Central memory CD8-positive, alpha-beta T cell (primary cell): ENCODE data around the gene TTC23.

ENCODE experiments used
- ATAC-seq: fragments of 150-1000 bp; cut with Tn5 transposase; replicated peaks from 2 replicates; pipeline ENCODE4 v1.10.0; 2022; ENCODE audit warnings: mild to moderate bottlenecking, moderate FRiP score, moderate number of reproducible peaks; ENCODE audit not compliant: poor library complexity, severe bottlenecking; ENCODE audit errors: extremely low read depth
- DNase-seq, 2 donors: peaks; one replicate each; pipeline ENCODE4 v3.0.0; 2021; ENCODE audit warnings: low spot score in 2 of 2
- H3K27ac Mint-ChIP-seq: one replicate; pipeline ENCODE4 v1.8.0; 2022; ENCODE audit warnings: low read depth, mild to moderate bottlenecking, moderate library complexity, mixed read lengths
- H3K27me3 Mint-ChIP-seq: one replicate; pipeline ENCODE4 v1.8.0; 2022; ENCODE audit warnings: mixed read lengths
- H3K36me3 Mint-ChIP-seq: one replicate; pipeline ENCODE4 v1.8.0; 2022; ENCODE audit warnings: mild to moderate bottlenecking, moderate library complexity, mixed read lengths; ENCODE audit not compliant: insufficient read depth
- H3K4me1 Mint-ChIP-seq: one replicate; pipeline ENCODE4 v1.8.0; 2022; ENCODE audit warnings: mixed read lengths
- H3K4me3 Mint-ChIP-seq: one replicate; pipeline ENCODE4 v1.8.0; 2022; ENCODE audit warnings: mild to moderate bottlenecking, moderate library complexity, mixed read lengths
- H3K9me3 Mint-ChIP-seq: one replicate; pipeline ENCODE4 v1.8.0; 2022; ENCODE audit warnings: mixed read lengths

The TTC23 gene

GRCh38 chr15:99104788-99105513 is 144.4 kb downstream of the TTC23 start, which contains the start of gene SYNM:
Gene SYNM, plus strand, starts transcription at chr15:99105080. Its CDS starts 120 bp downstream, at chr15:99105200.
- peak within 1 kb of the TSS; percentile 70 for H3K4me3 Mint-ChIP-seq
- H3K27me3 Mint-ChIP-seq: peaks cover 44% of the 10 kb centered on the region
- H3K27ac Mint-ChIP-seq: peak within 1 kb of the TSS; percentile 89
- peaks cover 9% of the 10 kb centered on the region for H3K4me1 Mint-ChIP-seq
- DNase-seq (peak in 1 of 2 donors; percentile 19), ATAC-seq (no peak)
- peaks cover 16% of the 10 kb centered on the region for H3K36me3 Mint-ChIP-seq
- H3K9me3 Mint-ChIP-seq: no peaks in the 10 kb centered on the region

GRCh38 chr15:99103279-99103678 is 146.1 kb downstream of the TTC23 start:
- H3K27ac Mint-ChIP-seq: no peak overlapping the region
- ATAC-seq (no peak), DNase-seq (no peak)
- peaks cover 12% of the 10 kb centered on the region for H3K36me3 Mint-ChIP-seq
- no peak overlapping the region for H3K4me3 Mint-ChIP-seq
- H3K4me1 Mint-ChIP-seq: peaks cover 9% of the 10 kb centered on the region
- H3K27me3 Mint-ChIP-seq: peaks cover 61% of the 10 kb centered on the region
- no peaks in the 10 kb centered on the region for H3K9me3 Mint-ChIP-seq

GRCh38 chr15:99102332-99103235 is 146.8 kb downstream of the TTC23 start:
- H3K27ac Mint-ChIP-seq: no peak overlapping the region
- DNase-seq (no peak), ATAC-seq (no peak)
- H3K27me3 Mint-ChIP-seq: peaks cover 61% of the 10 kb centered on the region
- no peak overlapping the region for H3K4me3 Mint-ChIP-seq
- H3K4me1 Mint-ChIP-seq: peaks cover 9% of the 10 kb centered on the region
- H3K9me3 Mint-ChIP-seq: no peaks in the 10 kb centered on the region
- peaks cover 9% of the 10 kb centered on the region for H3K36me3 Mint-ChIP-seq

GRCh38 chr15:99101501-99101900 is 147.9 kb downstream of the TTC23 start:
- no peak overlapping the region for H3K4me3 Mint-ChIP-seq

GRCh38 chr15:99100245-99101173 is 148.9 kb downstream of the TTC23 start:
- Mint-ChIP-seq H3K27me3 (peaks cover 66% of the 10 kb centered on the region), H3K4me1 (no peaks in the 10 kb centered on the region), H3K4me3 (no peak overlapping the region), H3K9me3 (no peaks in the 10 kb centered on the region), H3K27ac (no peak overlapping the region), H3K36me3 (peaks cover 2% of the 10 kb centered on the region)
- DNase-seq: no peak
- no peak for ATAC-seq

More at GRCh38 chr15:99101501-99101900, 147.9 kb downstream of the TTC23 start:
- Mint-ChIP-seq H3K27ac (no peak overlapping the region), H3K9me3 (no peaks in the 10 kb centered on the region), H3K4me1 (peaks cover 3% of the 10 kb centered on the region), H3K36me3 (peaks cover 8% of the 10 kb centered on the region), H3K27me3 (peaks cover 64% of the 10 kb centered on the region)
- DNase-seq (no peak), ATAC-seq (no peak)

- Mint-ChIP-seq H3K27me3 (peaks cover 66% of the 10 kb centered on the region), H3K27ac (no peak overlapping the region), H3K9me3 (no peaks in the 10 kb centered on the region), H3K36me3 (peaks cover 2% of the 10 kb centered on the region), H3K4me3 (no peak overlapping the region), H3K4me1 (no peaks in the 10 kb centered on the region)
- DNase-seq (no peak), ATAC-seq (no peak)
Observed at GRCh38 chr15:99099661-99100060, 149.7 kb downstream of the TTC23 start.

GRCh38 chr15:99098991-99099390 is 150.4 kb downstream of the TTC23 start:
- Mint-ChIP-seq H3K4me1 (no peaks in the 10 kb centered on the region), H3K4me3 (no peak overlapping the region), H3K36me3 (peaks cover 2% of the 10 kb centered on the region), H3K27ac (no peak overlapping the region), H3K9me3 (no peaks in the 10 kb centered on the region), H3K27me3 (peaks cover 65% of the 10 kb centered on the region)
- DNase-seq: no peak
- ATAC-seq: no peak

- no peak overlapping the region for H3K4me3 Mint-ChIP-seq
- peaks cover 2% of the 10 kb centered on the region for H3K36me3 Mint-ChIP-seq
- no peaks in the 10 kb centered on the region for H3K9me3 Mint-ChIP-seq
- H3K4me1 Mint-ChIP-seq: no peaks in the 10 kb centered on the region
- no peak for DNase-seq
- ATAC-seq: no peak
- H3K27ac Mint-ChIP-seq: no peak overlapping the region
- H3K27me3 Mint-ChIP-seq: peaks cover 59% of the 10 kb centered on the region
Observed at GRCh38 chr15:99098426-99098825, 151.0 kb downstream of the TTC23 start.

GRCh38 chr15:99097441-99098410 is 151.7 kb downstream of the TTC23 start:
- no peaks in the 10 kb centered on the region for H3K9me3 Mint-ChIP-seq
- H3K4me1 Mint-ChIP-seq: no peaks in the 10 kb centered on the region
- H3K36me3 Mint-ChIP-seq: peaks cover 2% of the 10 kb centered on the region
- DNase-seq (no peak), ATAC-seq (no peak)
- peaks cover 55% of the 10 kb centered on the region for H3K27me3 Mint-ChIP-seq
- H3K27ac Mint-ChIP-seq: no peak overlapping the region
- no peak overlapping the region for H3K4me3 Mint-ChIP-seq

- Mint-ChIP-seq H3K36me3 (peaks cover 2% of the 10 kb centered on the region), H3K4me1 (no peaks in the 10 kb centered on the region), H3K27me3 (peaks cover 47% of the 10 kb centered on the region), H3K27ac (no peak overlapping the region), H3K4me3 (no peak overlapping the region), H3K9me3 (no peaks in the 10 kb centered on the region)
- ATAC-seq (no peak), DNase-seq (no peak)
Observed at GRCh38 chr15:99096894-99097426, 152.4 kb downstream of the TTC23 start.

- no peak for ATAC-seq
- Mint-ChIP-seq H3K4me1 (no peaks in the 10 kb centered on the region), H3K36me3 (peaks cover 2% of the 10 kb centered on the region), H3K9me3 (no peaks in the 10 kb centered on the region), H3K27ac (no peak overlapping the region), H3K4me3 (no peak overlapping the region), H3K27me3 (peaks cover 41% of the 10 kb centered on the region)
- no peak for DNase-seq
Observed at GRCh38 chr15:99096173-99096893, 153.0 kb downstream of the TTC23 start.
